ENCODE results near the gene PRSS12. TPM values are rescaled to one million over a fixed set of nuclear protein-coding genes. Genes with fewer than 3 reads are reported as not detected.

Gene PRSS12
- total and polyA plus RNA-seq, 2 experiments from 2014 or later = 0.42 to 0.48 TPM

DNA sequence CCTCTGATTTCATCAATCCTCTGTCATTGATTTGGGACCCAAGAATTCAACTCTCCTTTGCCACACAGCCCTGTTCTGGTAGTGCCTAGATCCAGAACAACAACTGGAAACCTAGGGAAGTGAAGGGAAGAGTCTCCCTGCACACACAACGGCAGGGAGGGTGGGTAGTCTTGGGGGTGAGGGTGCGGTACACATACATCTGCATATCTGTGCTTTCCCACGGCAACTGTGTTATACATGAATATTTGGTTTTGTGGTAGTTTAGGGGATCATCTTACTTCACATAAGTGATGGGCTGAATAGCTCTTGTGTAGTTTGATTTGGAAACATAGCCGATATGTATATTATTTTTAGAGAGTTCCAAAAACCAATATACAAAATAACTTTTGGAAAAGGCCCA, 3.3 kb upstream of the PRSS12 start:
- DNase-seq (ENCODE audit: low read depth in 1 of 2, low spot score in 1 of 2) = no peak
- no peaks in the 10 kb centered on the region for H3K9me3 ChIP-seq (ENCODE audit: low read depth)
- H3K4me1 ChIP-seq (ENCODE audit: low read depth) = no peaks in the 10 kb centered on the region
- no peak overlapping the region for H3K4me3 ChIP-seq
- no peaks in the 10 kb centered on the region for H3K36me3 ChIP-seq
- peaks cover 31% of the 10 kb centered on the region for H3K27me3 ChIP-seq
- TF ChIP-seq, protein P1, sequence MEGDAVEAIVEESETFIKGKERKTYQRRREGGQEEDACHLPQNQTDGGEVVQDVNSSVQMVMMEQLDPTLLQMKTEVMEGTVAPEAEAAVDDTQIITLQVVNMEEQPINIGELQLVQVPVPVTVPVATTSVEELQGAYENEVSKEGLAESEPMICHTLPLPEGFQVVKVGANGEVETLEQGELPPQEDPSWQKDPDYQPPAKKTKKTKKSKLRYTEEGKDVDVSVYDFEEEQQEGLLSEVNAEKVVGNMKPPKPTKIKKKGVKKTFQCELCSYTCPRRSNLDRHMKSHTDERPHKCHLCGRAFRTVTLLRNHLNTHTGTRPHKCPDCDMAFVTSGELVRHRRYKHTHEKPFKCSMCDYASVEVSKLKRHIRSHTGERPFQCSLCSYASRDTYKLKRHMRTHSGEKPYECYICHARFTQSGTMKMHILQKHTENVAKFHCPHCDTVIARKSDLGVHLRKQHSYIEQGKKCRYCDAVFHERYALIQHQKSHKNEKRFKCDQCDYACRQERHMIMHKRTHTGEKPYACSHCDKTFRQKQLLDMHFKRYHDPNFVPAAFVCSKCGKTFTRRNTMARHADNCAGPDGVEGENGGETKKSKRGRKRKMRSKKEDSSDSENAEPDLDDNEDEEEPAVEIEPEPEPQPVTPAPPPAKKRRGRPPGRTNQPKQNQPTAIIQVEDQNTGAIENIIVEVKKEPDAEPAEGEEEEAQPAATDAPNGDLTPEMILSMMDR (IDR thresholded peaks at IDR 0.05; ENCODE audit: low read depth, low read length) = no peak
- no peak overlapping the region for H3K27ac ChIP-seq

DNA sequence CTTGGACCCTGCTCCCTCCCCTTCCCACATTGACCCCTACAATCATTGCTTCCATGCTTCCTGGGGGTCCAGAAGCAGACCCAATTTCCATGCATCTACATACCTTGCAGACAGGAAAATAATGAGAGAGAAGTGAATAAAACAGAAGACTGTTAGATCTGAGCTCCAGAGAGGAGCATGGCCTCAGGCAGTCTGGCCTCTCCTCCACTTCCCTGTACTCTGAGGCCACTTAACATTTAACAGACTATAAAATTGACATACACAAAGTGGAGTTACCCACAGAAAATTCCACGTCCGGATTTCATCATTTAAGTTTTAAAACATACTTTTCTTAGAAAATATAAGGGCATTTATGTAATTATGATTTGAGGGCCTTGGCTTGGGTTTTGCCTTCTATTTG, 2.1 kb upstream of the PRSS12 start:
- TF ChIP-seq, protein P1 (IDR thresholded peaks at IDR 0.05; ENCODE audit: low read depth, low read length) = no peak
- H3K27me3 ChIP-seq = peaks cover 36% of the 10 kb centered on the region
- H3K36me3 ChIP-seq = no peaks in the 10 kb centered on the region
- H3K4me3 ChIP-seq = no peak overlapping the region
- no peaks in the 10 kb centered on the region for H3K9me3 ChIP-seq (ENCODE audit: low read depth)
- no peaks in the 10 kb centered on the region for H3K4me1 ChIP-seq (ENCODE audit: low read depth)
- H3K27ac ChIP-seq = no peak overlapping the region
- DNase-seq (ENCODE audit: low read depth in 1 of 2, low spot score in 1 of 2) = no peak

DNA sequence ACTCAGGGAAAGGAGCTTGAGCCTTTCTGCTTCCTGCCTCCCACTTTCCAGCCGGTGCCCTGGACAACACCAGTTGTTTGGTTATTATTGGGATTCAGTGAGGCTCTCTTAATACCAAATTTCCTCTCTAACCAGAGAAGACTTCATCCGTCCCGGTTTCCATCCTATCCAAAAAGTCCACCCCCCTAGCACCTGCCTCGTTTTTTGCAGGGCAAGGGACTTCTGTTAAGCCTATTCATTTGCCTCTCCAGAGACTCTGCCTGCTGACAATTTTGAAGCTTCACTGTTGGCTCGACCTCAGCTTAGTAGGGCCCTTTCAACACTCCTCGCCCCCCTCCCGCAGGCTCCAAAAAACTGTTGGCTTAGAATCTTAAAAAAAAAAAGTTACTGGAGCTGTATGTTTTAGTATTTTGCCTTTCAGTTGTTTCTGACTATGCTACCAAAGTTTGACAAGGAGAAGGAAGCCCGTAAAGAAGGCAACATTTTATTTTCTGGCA, 779 bp upstream of the PRSS12 start:
- no peak for DNase-seq (ENCODE audit: low read depth in 1 of 2, low spot score in 1 of 2)
- peaks cover 36% of the 10 kb centered on the region for H3K27me3 ChIP-seq
- no peak overlapping the region for H3K27ac ChIP-seq
- H3K9me3 ChIP-seq (ENCODE audit: low read depth) = no peaks in the 10 kb centered on the region
- no peak overlapping the region for H3K4me3 ChIP-seq
- TF ChIP-seq, protein P1 (IDR thresholded peaks at IDR 0.05; ENCODE audit: low read depth, low read length) = no peak
- no peaks in the 10 kb centered on the region for H3K36me3 ChIP-seq
- H3K4me1 ChIP-seq (ENCODE audit: low read depth) = no peaks in the 10 kb centered on the region

DNA sequence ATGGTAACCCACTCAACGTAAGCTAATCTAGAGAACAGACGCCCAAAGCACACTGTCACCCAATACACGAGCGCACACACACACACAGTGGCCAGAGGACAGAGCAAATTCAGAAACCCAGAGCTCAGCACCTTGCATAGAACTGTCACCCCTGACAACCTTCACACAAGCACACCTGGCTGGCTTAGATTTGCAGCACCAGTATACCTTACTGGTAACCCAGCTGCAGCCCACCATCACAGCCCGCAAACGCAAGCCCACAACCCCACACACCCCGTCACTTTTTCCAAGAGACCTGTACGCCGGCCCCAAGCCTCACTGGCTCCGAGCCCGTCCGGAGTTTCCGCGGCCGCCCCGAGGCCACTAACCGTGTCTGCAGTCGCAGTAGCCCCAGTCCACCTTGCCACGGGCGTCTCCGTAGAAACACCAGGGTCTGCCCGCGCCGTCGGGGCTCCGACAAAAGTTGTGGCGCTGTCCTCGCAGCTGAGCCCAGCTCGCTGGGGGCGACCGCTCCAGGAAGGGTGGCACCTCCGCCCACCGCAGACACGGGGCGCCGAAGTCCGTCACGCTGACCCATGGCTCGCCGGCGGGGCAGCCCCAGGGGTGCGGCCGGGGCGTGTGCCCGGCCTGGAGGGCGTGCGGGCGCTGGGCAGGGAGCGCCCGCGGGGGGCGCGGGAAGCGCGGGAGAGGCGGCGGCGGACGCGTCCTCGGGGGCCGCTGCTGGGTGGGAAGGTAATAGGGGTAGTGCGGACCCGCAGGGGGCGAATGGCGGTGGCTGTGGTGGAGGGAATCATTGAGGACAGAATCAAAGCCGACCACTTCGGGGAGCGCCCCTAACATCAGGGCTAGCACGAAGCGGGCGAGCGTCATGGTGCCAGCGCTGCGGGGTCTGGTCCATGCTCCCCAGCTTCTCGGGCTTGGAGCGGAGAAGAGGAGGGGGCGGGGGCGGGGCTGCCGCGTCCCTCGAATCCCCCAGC, 664 bp downstream of the PRSS12 start:
- DNase-seq (ENCODE audit: low read depth in 1 of 2, low spot score in 1 of 2) = peak in 1 of 2 donors; percentile 45
- peak overlapping the region; percentile 45 for H3K4me3 ChIP-seq
- TF ChIP-seq, protein P1 (IDR thresholded peaks at IDR 0.05; ENCODE audit: low read depth, low read length) = no peak
- no peaks in the 10 kb centered on the region for H3K4me1 ChIP-seq (ENCODE audit: low read depth)
- H3K9me3 ChIP-seq (ENCODE audit: low read depth) = no peaks in the 10 kb centered on the region
- no peak overlapping the region for H3K27ac ChIP-seq
- no peaks in the 10 kb centered on the region for H3K36me3 ChIP-seq
- H3K27me3 ChIP-seq = peaks cover 36% of the 10 kb centered on the region

DNA sequence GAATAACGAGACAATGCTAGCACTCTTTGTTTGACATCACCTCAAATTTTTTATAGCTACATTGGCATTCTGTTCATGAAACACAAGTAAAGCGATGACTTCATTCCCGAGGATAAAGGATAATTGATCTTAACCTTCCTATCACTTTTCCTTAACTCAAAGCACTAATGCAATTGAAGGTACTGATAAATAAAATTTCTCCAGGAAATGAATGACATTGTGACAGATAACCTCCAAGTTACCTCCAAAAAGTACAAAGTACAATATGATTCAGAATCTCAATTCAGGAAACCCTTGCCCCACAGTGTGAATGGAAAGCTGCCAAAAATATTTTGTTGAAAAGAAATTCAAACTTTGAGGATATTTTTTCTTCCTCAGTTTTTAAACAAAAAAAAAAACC, 1.8 kb downstream of the PRSS12 start:
- Histone ChIP-seq H3K9me3 (ENCODE audit: low read depth) (no peaks in the 10 kb centered on the region), H3K4me1 (ENCODE audit: low read depth) (no peaks in the 10 kb centered on the region), H3K27me3 (peaks cover 36% of the 10 kb centered on the region), H3K4me3 (no peak overlapping the region), H3K27ac (no peak overlapping the region), H3K36me3 (no peaks in the 10 kb centered on the region)
- TF ChIP-seq, protein P1 (IDR thresholded peaks at IDR 0.05; ENCODE audit: low read depth, low read length) = no peak
- no peak for DNase-seq (ENCODE audit: low read depth in 1 of 2, low spot score in 1 of 2)

Measured in cardiac muscle cell (in vitro differentiated cells and primary cell).